ENCODE results near the gene NUCB1. TPM values are rescaled to one million over a fixed set of nuclear protein-coding genes. Genes with fewer than 3 reads are reported as not detected.
A peak's percentile ranks its signal among the peaks of the same experiment; 100 is the strongest.
"Not testable (repeated sequence)": the region's sequence is repeated elsewhere in the genome, so short reads cannot be mapped to it uniquely, and the experiment has no call there.

NUCB1 gene
- total RNA-seq, 2 experiments from 2014 or later = 102 to 114 TPM

DNA sequence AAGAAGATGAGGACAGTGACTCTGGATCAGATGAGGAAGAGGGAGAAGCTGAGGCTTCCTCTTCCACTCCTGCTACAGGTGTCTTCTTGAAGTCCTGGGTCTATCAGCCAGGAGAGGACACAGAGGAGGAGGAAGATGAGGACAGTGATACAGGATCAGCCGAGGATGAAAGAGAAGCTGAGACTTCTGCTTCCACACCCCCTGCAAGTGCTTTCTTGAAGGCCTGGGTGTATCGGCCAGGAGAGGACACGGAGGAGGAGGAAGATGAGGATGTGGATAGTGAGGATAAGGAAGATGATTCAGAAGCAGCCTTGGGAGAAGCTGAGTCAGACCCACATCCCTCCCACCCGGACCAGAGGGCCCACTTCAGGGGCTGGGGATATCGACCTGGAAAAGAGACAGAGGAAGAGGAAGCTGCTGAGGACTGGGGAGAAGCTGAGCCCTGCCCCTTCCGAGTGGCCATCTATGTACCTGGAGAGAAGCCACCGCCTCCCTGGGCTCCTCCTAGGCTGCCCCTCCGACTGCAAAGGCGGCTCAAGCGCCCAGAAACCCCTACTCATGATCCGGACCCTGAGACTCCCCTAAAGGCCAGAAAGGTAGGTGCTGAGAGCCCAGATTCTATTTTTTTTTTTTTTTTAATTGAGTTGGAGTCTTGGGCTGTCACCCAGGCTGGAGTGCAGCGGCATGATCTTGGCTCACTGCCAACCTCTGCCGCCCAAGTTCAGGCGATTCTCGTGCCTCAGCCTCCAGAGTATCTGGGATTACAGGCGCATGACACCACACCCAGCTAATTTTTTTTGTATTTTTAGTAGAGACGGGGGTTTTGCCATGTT, 25.6 kb upstream of the NUCB1 start:
- POLR2A ChIA-PET = interaction anchor here (0.6 to 5.1 kb wide), 15 partner anchors 19 to 255 kb away, joined by 3 to 53 read pairs (median 4); partner anchors contain the start of genes FTL, NUCB1, RPL18 and RUVBL2
- DNase-seq (peak; percentile 19), ATAC-seq (no peak)
- H3K27ac Mint-ChIP-seq = peak overlapping the region; percentile 100
- H3K4me1 Mint-ChIP-seq (ENCODE audit: low read depth) = peaks cover 42% of the 10 kb centered on the region
- intact Hi-C loops (cut with micrococcal nuclease) = loop anchor here (10.0 kb wide), 2 partner anchors 90 to 240 kb away; partner anchors contain the start of genes DBP and FTL
- peak overlapping the region; percentile 99 for H3K4me3 Mint-ChIP-seq
- no peaks in the 10 kb centered on the region for H3K27me3 Mint-ChIP-seq
- no peaks in the 10 kb centered on the region for H3K9me3 Mint-ChIP-seq
- CTCF ChIA-PET = interaction anchor here (0.6 to 4.3 kb wide), 6 partner anchors 25 to 159 kb away, joined by 3 to 18 read pairs (median 4); partner anchors contain the start of genes GYS1 and RUVBL2
- H3K36me3 Mint-ChIP-seq (ENCODE audit: low read depth) = peaks cover 56% of the 10 kb centered on the region
- TF ChIP-seq CTCF (IDR thresholded peaks at IDR 0.05) = no peak

GRCh38 chr19:48876043-48876981, 23.8 kb upstream of the NUCB1 start:
- intact Hi-C loops (cut with micrococcal nuclease) = loop anchor here (10.0 kb wide), 2 partner anchors 88 to 242 kb away; partner anchors contain the start of genes DBP and FTL
- Mint-ChIP-seq H3K4me3 (peak overlapping the region; percentile 99), H3K27ac (peak overlapping the region; percentile 100), H3K36me3 (ENCODE audit: low read depth) (peaks cover 56% of the 10 kb centered on the region), H3K4me1 (ENCODE audit: low read depth) (peaks cover 42% of the 10 kb centered on the region)
- DNase-seq = peak; percentile 80
- H3K9me3 Mint-ChIP-seq, ATAC-seq, H3K27me3 Mint-ChIP-seq: not testable (repeated sequence)
- POLR2A ChIA-PET = interaction anchor here (0.9 to 5.1 kb wide), 7 partner anchors 10 to 116 kb away, joined by 3 to 53 read pairs (median 3); partner anchors contain the start of genes FTL and NUCB1
- CTCF ChIA-PET = interaction anchor here (1.0 to 4.3 kb wide), 5 partner anchors 20 to 117 kb away, joined by 3 to 18 read pairs (median 4); partner anchors contain the start of genes GYS1 and RUVBL2

DNA sequence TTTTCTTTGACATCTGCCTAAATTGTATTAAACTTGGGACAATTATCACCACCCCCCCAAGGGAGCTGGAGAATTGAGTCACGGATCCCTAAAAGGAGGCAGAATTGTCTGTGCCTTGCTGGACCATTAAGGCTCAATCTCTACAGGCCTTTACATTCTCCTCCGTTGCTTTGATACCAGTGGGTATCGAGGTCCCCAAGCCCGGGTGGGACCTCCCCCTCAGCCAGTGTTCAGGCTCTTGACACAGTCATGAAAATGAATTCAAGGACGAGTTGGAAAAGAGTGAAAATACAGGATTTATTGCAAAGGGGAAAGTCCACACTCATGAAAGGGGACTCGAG, 22.3 kb upstream of the NUCB1 start:
- ATAC-seq = no peak
- intact Hi-C loops (cut with micrococcal nuclease) = loop anchor here (10.0 kb wide), 2 partner anchors 87 to 243 kb away; partner anchors contain the start of genes DBP and FTL
- H3K4me1 Mint-ChIP-seq (ENCODE audit: low read depth) = peaks cover 39% of the 10 kb centered on the region

GRCh38 chr19:48878196-48879024, 21.7 kb upstream of the NUCB1 start:
- intact Hi-C loops (cut with micrococcal nuclease) = loop anchor here (10.0 kb wide), 2 partner anchors 86 to 244 kb away; partner anchors contain the start of genes DBP and FTL
- no peak for TF ChIP-seq CTCF (IDR thresholded peaks at IDR 0.05)
- Mint-ChIP-seq H3K36me3 (ENCODE audit: low read depth) (peaks cover 47% of the 10 kb centered on the region), H3K4me3 (no peak overlapping the region), H3K4me1 (ENCODE audit: low read depth) (peaks cover 37% of the 10 kb centered on the region), H3K27ac (peak overlapping the region; percentile 65), H3K9me3 (no peaks in the 10 kb centered on the region), H3K27me3 (no peaks in the 10 kb centered on the region)
- ATAC-seq (no peak), DNase-seq (peak; percentile 60)
- POLR2A ChIA-PET = interaction anchor here (0.6 to 1.8 kb wide), 6 partner anchors 8 to 553 kb away, joined by 3 to 6 read pairs (median 3); no protein-coding TSS in a partner anchor
- CTCF ChIA-PET = interaction anchor here (1.0 to 1.5 kb wide), 2 partner anchors 36 to 92 kb away, joined by 3 to 4 read pairs; no protein-coding TSS in a partner anchor

More for the DNA sequence above, 22.3 kb upstream of the NUCB1 start:
- Mint-ChIP-seq H3K36me3 (ENCODE audit: low read depth) (peaks cover 52% of the 10 kb centered on the region), H3K27ac (peak overlapping the region; percentile 65), H3K4me3 (no peak overlapping the region), H3K27me3 (no peaks in the 10 kb centered on the region), H3K9me3 (no peaks in the 10 kb centered on the region)
- POLR2A ChIA-PET = interaction anchor here (0.6 to 1.8 kb wide), 5 partner anchors 9 to 118 kb away, joined by 3 to 6 read pairs (median 3); partner anchors contain the start of gene FTL
- CTCF ChIA-PET = interaction anchor here (1.5 kb wide), 1 partner anchor 35 kb away, joined by 4 read pairs; no protein-coding TSS in a partner anchor
- TF ChIP-seq CTCF (IDR thresholded peaks at IDR 0.05) = no peak
- no peak for DNase-seq
